ENCODE measurements around the gene HYAL1. TPM values are rescaled to one million over a fixed set of nuclear protein-coding genes. Genes with fewer than 3 reads are reported as not detected.

Gene HYAL1
- total and polyA plus RNA-seq, 2 experiments from 2014 or later, result 0.20 TPM; not detected in 1

DNA sequence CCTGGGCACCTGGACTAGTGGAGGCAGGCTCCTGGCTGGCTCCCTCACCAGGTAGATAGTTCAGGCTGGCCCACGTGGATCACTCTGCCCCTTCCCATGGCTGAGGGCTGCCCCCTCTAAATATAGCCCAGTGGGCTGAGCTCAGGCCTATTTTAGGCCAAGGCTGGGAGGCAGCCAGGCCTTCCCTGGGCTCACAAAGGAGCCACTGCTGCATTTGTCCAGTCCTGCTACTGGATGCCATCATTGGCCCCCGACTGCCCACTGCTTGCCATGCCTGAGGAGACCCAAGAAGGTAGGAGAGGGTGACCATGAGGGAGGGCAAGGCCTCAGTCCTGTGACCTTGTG lies 24.5 kb downstream of the HYAL1 start, which contains the start of gene LSMEM2:
Gene LSMEM2, plus strand, starts transcription at position 208 of the 345 bp plus-strand sequence. Its CDS starts 27 bp downstream, at position 235.
- no peaks in the 10 kb centered on the region for H3F3A ChIP-seq (ENCODE audit: insufficient read depth)
- no peaks in the 10 kb centered on the region for H3K9me3 ChIP-seq (ENCODE audit: low read depth)
- in situ Hi-C loops (cut with MboI), result no loop called here
- H3K79me2 ChIP-seq (ENCODE audit: insufficient read depth), result no peaks in the 10 kb centered on the region
- no peak within 1 kb of the TSS for H3K27ac ChIP-seq
- no peak within 1 kb of the TSS for H3K4me2 ChIP-seq (ENCODE audit: unreplicated experiment)
- no peaks in the 10 kb centered on the region for H3K9me2 ChIP-seq (ENCODE audit: insufficient read depth)
- H3K4me1 ChIP-seq (ENCODE audit: insufficient read depth), result no peaks in the 10 kb centered on the region
- no peaks in the 10 kb centered on the region for H3K27me3 ChIP-seq (replicated peaks; ENCODE audit: insufficient read depth)
- TF ChIP-seq EZH2 (IDR thresholded peaks at IDR 0.05; ENCODE audit: insufficient read depth, poor library complexity, severe bottlenecking) (no peak), EZH2phosphoT487 (IDR thresholded peaks at IDR 0.05; ENCODE audit: insufficient read depth, low read depth) (no peak)
- H2AFZ ChIP-seq, result no peak within 1 kb of the TSS
- H3K36me3 ChIP-seq (ENCODE audit: low read depth), result no peaks in the 10 kb centered on the region
- 33 to 44% methylated on average over 2 of the region's 2 CpGs for WGBS, 2 experiments (ENCODE audit: low coverage in 1 of 2, low lambda C conversion rate in 2 of 2, missing lambda C conversion rate in 2 of 2)
- no peak for DNase-seq
- no peak within 1 kb of the TSS for H3K9ac ChIP-seq
- H4K20me1 ChIP-seq (ENCODE audit: insufficient read depth), result no peaks in the 10 kb centered on the region
- H3K4me3 ChIP-seq, result no peak within 1 kb of the TSS

DNA sequence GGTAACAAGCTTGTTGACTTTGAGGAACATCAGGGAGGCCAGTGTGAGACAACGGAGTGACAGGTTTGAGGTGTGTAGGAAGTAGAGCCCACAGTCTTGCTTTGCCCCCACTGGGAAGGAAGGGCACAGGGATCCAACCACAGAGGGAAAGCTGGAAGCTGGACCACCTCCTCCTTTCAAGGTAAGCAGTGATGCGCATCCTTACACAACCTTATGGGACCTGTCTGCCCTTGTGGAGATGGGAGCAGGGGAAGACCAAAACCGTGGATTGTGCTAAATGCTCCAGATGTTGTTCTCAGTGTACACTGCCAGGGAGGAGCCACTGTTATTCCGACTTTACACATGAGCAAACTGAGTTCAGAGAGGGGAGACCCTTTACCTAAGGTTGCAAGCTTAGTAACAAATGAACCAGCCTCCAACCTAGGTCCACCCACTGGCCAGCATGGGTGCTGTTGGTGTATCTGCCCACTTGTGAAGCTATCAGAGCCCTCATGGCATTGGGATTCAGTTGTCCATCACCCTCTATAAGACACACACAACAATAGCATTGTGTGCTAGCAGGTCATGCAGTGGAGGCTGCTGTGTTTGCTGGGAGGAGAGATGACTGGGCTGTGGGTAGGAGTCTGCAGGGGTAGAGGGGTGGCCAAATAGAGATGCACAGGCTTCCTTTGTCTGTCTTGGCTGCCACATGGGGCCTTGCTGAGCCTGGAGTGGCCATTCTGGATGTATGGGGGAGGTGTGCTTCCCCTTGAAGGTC lies 25.1 kb downstream of the HYAL1 start:
- Histone ChIP-seq H3K9me2 (ENCODE audit: insufficient read depth) (no peaks in the 10 kb centered on the region), H3K4me1 (ENCODE audit: insufficient read depth) (no peaks in the 10 kb centered on the region), H3K4me2 (ENCODE audit: unreplicated experiment) (no peak overlapping the region), H3K79me2 (ENCODE audit: insufficient read depth) (no peaks in the 10 kb centered on the region), H2AFZ (no peak overlapping the region), H3K27ac (no peak overlapping the region), H4K20me1 (ENCODE audit: insufficient read depth) (no peaks in the 10 kb centered on the region), H3K36me3 (ENCODE audit: low read depth) (no peaks in the 10 kb centered on the region), H3K9ac (no peak overlapping the region), H3K9me3 (ENCODE audit: low read depth) (no peaks in the 10 kb centered on the region), H3K4me3 (no peak overlapping the region), H3F3A (ENCODE audit: insufficient read depth) (no peaks in the 10 kb centered on the region), H3K27me3 (replicated peaks; ENCODE audit: insufficient read depth) (no peaks in the 10 kb centered on the region)
- TF ChIP-seq EZH2phosphoT487 (IDR thresholded peaks at IDR 0.05; ENCODE audit: insufficient read depth, low read depth), result no peak
- TF ChIP-seq EZH2 (IDR thresholded peaks at IDR 0.05; ENCODE audit: insufficient read depth, poor library complexity, severe bottlenecking), result no peak
- in situ Hi-C loops (cut with MboI), result no loop called here
- WGBS, 2 experiments (ENCODE audit: low coverage in 1 of 2, low lambda C conversion rate in 2 of 2, missing lambda C conversion rate in 2 of 2), result 47 to 48% methylated on average over 4 of the region's 4 CpGs
- no peak for DNase-seq

DNA sequence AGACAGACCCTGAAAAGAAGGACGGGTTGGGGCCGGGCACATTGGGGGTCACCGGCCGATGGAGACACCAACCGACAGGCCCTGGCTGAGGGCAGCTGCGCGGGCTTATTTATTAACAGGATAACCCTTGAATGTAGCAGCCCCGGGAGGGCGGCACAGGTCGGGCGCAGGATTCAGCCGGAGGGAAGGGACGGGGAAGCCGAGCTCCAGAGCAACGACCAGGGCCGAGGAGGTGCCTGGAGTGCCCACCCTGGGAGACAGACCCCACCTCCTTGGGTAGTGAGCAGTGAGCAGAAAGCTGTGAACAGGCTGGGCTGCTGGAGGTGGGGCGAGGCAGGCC lies 26.6 kb downstream of the HYAL1 start:
- Histone ChIP-seq H3K4me1 (ENCODE audit: insufficient read depth) (no peaks in the 10 kb centered on the region), H3K79me2 (ENCODE audit: insufficient read depth) (no peaks in the 10 kb centered on the region), H3K4me3 (no peak overlapping the region), H3K27me3 (replicated peaks; ENCODE audit: insufficient read depth) (no peaks in the 10 kb centered on the region), H3F3A (ENCODE audit: insufficient read depth) (no peaks in the 10 kb centered on the region), H3K4me2 (ENCODE audit: unreplicated experiment) (no peak overlapping the region), H3K9ac (no peak overlapping the region), H3K27ac (no peak overlapping the region), H4K20me1 (ENCODE audit: insufficient read depth) (no peaks in the 10 kb centered on the region), H3K9me2 (ENCODE audit: insufficient read depth) (no peaks in the 10 kb centered on the region), H3K36me3 (ENCODE audit: low read depth) (no peaks in the 10 kb centered on the region), H3K9me3 (ENCODE audit: low read depth) (no peaks in the 10 kb centered on the region), H2AFZ (no peak overlapping the region)
- no peak for DNase-seq
- in situ Hi-C loops (cut with MboI), result no loop called here
- TF ChIP-seq EZH2 (IDR thresholded peaks at IDR 0.05; ENCODE audit: insufficient read depth, poor library complexity, severe bottlenecking), result no peak
- no peak for TF ChIP-seq EZH2phosphoT487 (IDR thresholded peaks at IDR 0.05; ENCODE audit: insufficient read depth, low read depth)
- 94 to 99% methylated on average over 15 to 17 of the region's 17 CpGs for WGBS, 2 experiments (ENCODE audit: low coverage in 1 of 2, low lambda C conversion rate in 2 of 2, missing lambda C conversion rate in 2 of 2)

DNA sequence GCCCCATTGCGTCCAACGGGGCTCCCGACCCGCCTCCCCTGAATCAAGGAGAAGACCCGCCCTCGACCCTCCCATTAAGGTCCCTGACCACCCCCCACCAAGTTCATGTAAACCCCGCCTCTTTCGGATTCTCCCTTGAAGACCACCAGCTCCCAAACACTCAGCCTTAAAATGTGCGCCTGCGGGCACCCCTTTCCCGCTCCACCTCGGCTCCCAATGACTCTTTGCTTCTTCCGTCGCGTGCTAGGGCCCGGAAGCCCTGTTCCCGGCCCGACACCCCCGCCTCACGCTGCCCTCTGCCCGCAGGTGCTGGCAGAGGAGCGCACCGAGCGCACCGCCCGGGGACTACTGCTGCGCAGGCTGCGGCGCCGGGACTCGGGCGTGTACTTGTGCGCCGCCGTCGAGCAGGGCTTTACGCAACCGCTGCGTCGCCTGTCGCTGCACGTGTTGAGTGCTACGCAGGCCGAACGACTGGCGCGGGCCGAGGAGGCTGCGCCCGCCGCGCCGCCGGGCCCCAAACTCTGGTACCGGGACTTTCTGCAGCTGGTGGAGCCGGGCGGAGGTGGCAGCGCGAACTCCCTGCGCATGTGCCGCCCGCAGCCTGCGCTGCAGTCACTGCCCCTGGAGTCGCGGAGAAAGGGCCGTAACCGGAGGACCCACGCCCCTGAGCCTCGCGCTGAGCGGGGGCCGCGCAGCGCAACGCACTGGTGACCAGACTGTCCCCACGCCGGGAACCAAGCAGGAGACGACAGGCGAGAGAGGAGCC lies 27.2 kb downstream of the HYAL1 start:
- Histone ChIP-seq H3K27ac (no peak overlapping the region), H2AFZ (no peak overlapping the region), H3K9me2 (ENCODE audit: insufficient read depth) (no peaks in the 10 kb centered on the region), H3K9ac (no peak overlapping the region), H3K79me2 (ENCODE audit: insufficient read depth) (no peaks in the 10 kb centered on the region), H3K4me1 (ENCODE audit: insufficient read depth) (no peaks in the 10 kb centered on the region), H3K9me3 (ENCODE audit: low read depth) (no peaks in the 10 kb centered on the region), H3F3A (ENCODE audit: insufficient read depth) (no peaks in the 10 kb centered on the region), H3K27me3 (replicated peaks; ENCODE audit: insufficient read depth) (no peaks in the 10 kb centered on the region), H4K20me1 (ENCODE audit: insufficient read depth) (no peaks in the 10 kb centered on the region), H3K36me3 (ENCODE audit: low read depth) (no peaks in the 10 kb centered on the region), H3K4me3 (no peak overlapping the region), H3K4me2 (ENCODE audit: unreplicated experiment) (no peak overlapping the region)
- DNase-seq, result no peak
- in situ Hi-C loops (cut with MboI), result no loop called here
- WGBS, 2 experiments (ENCODE audit: low coverage in 1 of 2, low lambda C conversion rate in 2 of 2, missing lambda C conversion rate in 2 of 2), result 85 to 89% methylated on average over 48 to 79 of the region's 79 CpGs
- no peak for TF ChIP-seq EZH2 (IDR thresholded peaks at IDR 0.05; ENCODE audit: insufficient read depth, poor library complexity, severe bottlenecking)
- TF ChIP-seq EZH2phosphoT487 (IDR thresholded peaks at IDR 0.05; ENCODE audit: insufficient read depth, low read depth), result no peak

Measured in GM23248 (cell line).